B cell (primary cell): ENCODE results near the gene EFNA5. TPM values are rescaled to one million over a fixed set of nuclear protein-coding genes. Genes with fewer than 3 reads are reported as not detected.

Experiments
- ATAC-seq: fragments of 200-7000 bp; cut with Tn5 transposase; one replicate; pipeline ENCODE4 v1.10.0; 2021; ENCODE audit warnings: low read depth, mild to moderate bottlenecking, moderate number of reproducible peaks, moderate library complexity
- CTCF ChIA-PET: fragments of 350-600 bp; sonication (Branson Sonifier 250); formaldehyde crosslinking; loops from one replicate; lab custom pipeline; 2021; ENCODE audit warnings: antibody characterized with exemption, inconsistent platforms; lab: Charles Lee
- POLR2A ChIA-PET: fragments of 350-600 bp; sonication (Branson Sonifier 250); formaldehyde crosslinking; loops from one replicate; lab custom pipeline; 2021; ENCODE audit warnings: antibody characterized with exemption; lab: Charles Lee
- DNase-seq: peaks from one replicate; pipeline ENCODE4 v3.0.0; 2013
- H2AFZ ChIP-seq: 2 replicates; pipeline ENCODE4 v1.6.1; 2012; ENCODE audit warnings: mild to moderate bottlenecking, low read depth, low read length; ENCODE audit not compliant: insufficient read depth, poor library complexity, severe bottlenecking
- H3K27ac ChIP-seq, 2 donors: 1 replicate in 1 of 2; 2 replicates in 1 of 2; pipeline ENCODE4 v1.5.1; 2012 to 2013; ENCODE audit warnings: low read length in 2 of 2, mild to moderate bottlenecking in 2 of 2, moderate library complexity in 1 of 2
- H3K27me3 ChIP-seq, 4 experiments: fragments of 200-600 bp in 1 of 4; sonication (generic) in 1 of 4; replicated peaks in 1 of 4; 1 replicate in 2 of 4; 2 replicates in 2 of 4; pipeline versions ENCODE4 v1.6.1 to v1.7.0; 2013 to 2016; ENCODE audit warnings: low read length in 3 of 4, mild to moderate bottlenecking in 2 of 4, mixed read lengths in 1 of 4, moderate library complexity in 1 of 4; ENCODE audit not compliant: insufficient read depth in 4 of 4, control insufficient read depth in 3 of 4; ENCODE audit errors: control extremely low read depth in 1 of 4
- H3K36me3 ChIP-seq, 2 experiments: replicated peaks in 1 of 2; 1 replicate in 1 of 2; 2 replicates in 1 of 2; pipeline versions ENCODE4 v1.6.1 to v1.7.1; 2013; ENCODE audit warnings: low read length in 1 of 2; ENCODE audit not compliant: insufficient read depth in 2 of 2, control insufficient read depth in 1 of 2; ENCODE audit errors: control extremely low read depth in 1 of 2, extremely low read depth in 1 of 2
- H3K4me1 ChIP-seq, 2 donors: fragments of 200-600 bp in 1 of 2; sonication (generic) in 1 of 2; 1 replicate in 1 of 2; 2 replicates in 1 of 2; pipeline versions ENCODE4 v1.5.1 to v1.6.1; 2013 to 2017; ENCODE audit warnings: low read length in 2 of 2; ENCODE audit not compliant: control insufficient read depth in 2 of 2, insufficient read depth in 2 of 2
- H3K4me2 ChIP-seq: replicated peaks from 2 replicates; pipeline ENCODE3; 2012; ENCODE audit warnings: mild to moderate bottlenecking, low read depth, low read length; ENCODE audit not compliant: poor library complexity, severe bottlenecking
- H3K4me3 ChIP-seq, 5 experiments: fragments of 200-600 bp in 1 of 5; sonication (generic) in 1 of 5; 1 replicate in 3 of 5; 2 replicates in 2 of 5; pipeline versions ENCODE4 v1.5.1 to v1.7.0; 2011 to 2016; ENCODE audit warnings: low read length in 4 of 5, mild to moderate bottlenecking in 4 of 5, low read depth in 2 of 5, control low read depth in 1 of 5, moderate library complexity in 1 of 5; ENCODE audit not compliant: insufficient read depth in 1 of 5; ENCODE audit errors: control extremely low read depth in 1 of 5, extremely low read depth in 1 of 5
- H3K79me2 ChIP-seq: fragments of 200-600 bp; sonication (generic); one replicate; pipeline ENCODE4 v1.6.0; 2016; ENCODE audit warnings: low read length; ENCODE audit not compliant: control insufficient read depth, insufficient read depth
- H3K9ac ChIP-seq: fragments of 200-600 bp; sonication (generic); 2 replicates; pipeline ENCODE4 v1.6.1; 2017; ENCODE audit warnings: mild to moderate bottlenecking, low read length, moderate library complexity
- H3K9me3 ChIP-seq, 3 donors: one replicate each; pipeline versions ENCODE4 v1.6.1 to v1.7.1; 2013; ENCODE audit warnings: low read length in 2 of 3; ENCODE audit not compliant: control insufficient read depth in 2 of 3, insufficient read depth in 1 of 3; ENCODE audit errors: control extremely low read depth in 1 of 3
- H4K20me1 ChIP-seq: 2 replicates; pipeline ENCODE4 v1.6.0; 2012; ENCODE audit warnings: mild to moderate bottlenecking, low read length; ENCODE audit not compliant: insufficient read depth, control insufficient read depth, poor library complexity, severe bottlenecking
- H3K27ac Mint-ChIP-seq: one replicate; pipeline ENCODE4 v1.8.0; 2021; ENCODE audit warnings: mixed read lengths
- H3K27me3 Mint-ChIP-seq: one replicate; pipeline ENCODE4 v1.8.0; 2021; ENCODE audit warnings: mixed read lengths
- H3K4me1 Mint-ChIP-seq: one replicate; pipeline ENCODE4 v1.8.0; 2021; ENCODE audit warnings: mixed read lengths
- H3K4me3 Mint-ChIP-seq: one replicate; pipeline ENCODE4 v1.8.0; 2021; ENCODE audit warnings: mixed read lengths
- H3K9me3 Mint-ChIP-seq: one replicate; pipeline ENCODE4 v1.8.0; 2022; ENCODE audit warnings: mixed read lengths; ENCODE audit not compliant: insufficient read depth
- CTCF ChIP-seq: fragments of 200-600 bp; IDR thresholded peaks from one replicate; pipeline ENCODE4 v1.8.0; 2022; ENCODE audit warnings: antibody characterized with exemption, mild to moderate bottlenecking
- EZH2 ChIP-seq: IDR thresholded peaks from 2 replicates; pipeline ENCODE4 v1.6.1; 2012; ENCODE audit warnings: borderline replicate concordance, low read depth, mild to moderate bottlenecking, moderate library complexity, low read length; ENCODE audit not compliant: insufficient read depth, poor library complexity, severe bottlenecking
- WGBS: methylation state at CpG from one replicate; pipeline ENCODE4 v1.1.5; 2013; ENCODE audit warnings: missing lambda C conversion rate; ENCODE audit not compliant: insufficient coverage; 5-methylcytosine and 5-hydroxymethylcytosine counted together
- intact Hi-C: fragments of 100-400 bp; cut with micrococcal nuclease; formaldehyde crosslinking; loops from one replicate; pipeline ENCODE4 v1.10.0; 2022
- polyA plus RNA-seq: library from polyadenylated mRNA; depleted of rRNA; stranded (reverse); fragments of >200 nt; gene quantifications from 2 replicates; pipeline ENCODE4 v1.2.3, GENCODE V29; 2012
- total RNA-seq, 2 donors: library from RNA; stranded (reverse); fragments of 120-200 nt in 1 of 2; gene quantifications; 1 replicate in 1 of 2; 2 replicates in 1 of 2; pipeline versions ENCODE4 v1.2.3 to v1.2.4, GENCODE V29; 2013 to 2022

Gene EFNA5
- total and polyA plus RNA-seq, 2 donors (not counting 1 experiment from before 2014, with no cell fraction given): not detected

GRCh38 chr5:107574287-107574686, 96.5 kb downstream of the EFNA5 start:
- Histone ChIP-seq H3K36me3 (no peaks in the 10 kb centered on the region), H4K20me1 (no peaks in the 10 kb centered on the region), H3K4me1 (peaks cover 12 to 16% of the 10 kb centered on the region in 2 donors), H2AFZ (no peak overlapping the region), H3K4me3 (no peak overlapping the region), H3K79me2 (no peaks in the 10 kb centered on the region), H3K9me3 (no peaks in the 10 kb centered on the region), H3K27me3 (peaks cover 0 to 12% (median 5%) of the 10 kb centered on the region in 4 experiments), H3K27ac (no peak overlapping the region), H3K4me2 (no peak overlapping the region), H3K9ac (no peak overlapping the region)
- no CpG with 5 or more reads among the region's 1 CpG for WGBS
- no peak for TF ChIP-seq CTCF
- TF ChIP-seq EZH2: no peak
- H3K27me3 Mint-ChIP-seq: peaks cover 17% of the 10 kb centered on the region
- no peak overlapping the region for H3K4me3 Mint-ChIP-seq
- ATAC-seq: no peak
- peaks cover 19% of the 10 kb centered on the region for H3K4me1 Mint-ChIP-seq
- intact Hi-C loops: no loop called here
- H3K27ac Mint-ChIP-seq: no peak overlapping the region
- ChIA-PET POLR2A (no interaction called here), CTCF (interaction anchor here (1.1 to 4.3 kb wide), 3 partner anchors 12 to 21 kb away, joined by 3 to 41 read pairs (median 5); no protein-coding TSS in a partner anchor)
- no peaks in the 10 kb centered on the region for H3K9me3 Mint-ChIP-seq
- no peak for DNase-seq

GRCh38 chr5:107572715-107573368, 97.9 kb downstream of the EFNA5 start:
- Histone ChIP-seq H2AFZ (no peak overlapping the region), H4K20me1 (no peaks in the 10 kb centered on the region), H3K4me3 (no peak overlapping the region), H3K4me1 (peaks cover 12 to 16% of the 10 kb centered on the region in 2 donors), H3K9me3 (no peaks in the 10 kb centered on the region), H3K27me3 (peaks cover 0 to 12% (median 5%) of the 10 kb centered on the region in 4 experiments), H3K27ac (no peak overlapping the region), H3K4me2 (no peak overlapping the region), H3K79me2 (no peaks in the 10 kb centered on the region), H3K36me3 (no peaks in the 10 kb centered on the region), H3K9ac (no peak overlapping the region)
- DNase-seq (no peak), ATAC-seq (no peak)
- no peaks in the 10 kb centered on the region for H3K9me3 Mint-ChIP-seq
- TF ChIP-seq CTCF (no peak), EZH2 (no peak)
- no peak overlapping the region for H3K27ac Mint-ChIP-seq
- peaks cover 19% of the 10 kb centered on the region for H3K4me1 Mint-ChIP-seq
- peaks cover 17% of the 10 kb centered on the region for H3K27me3 Mint-ChIP-seq
- CTCF ChIA-PET: interaction anchor here (0.7 to 4.3 kb wide), 24 partner anchors 9 to 773 kb away, joined by 3 to 41 read pairs (median 4); no protein-coding TSS in a partner anchor
- intact Hi-C loops: no loop called here
- POLR2A ChIA-PET: no interaction called here
- H3K4me3 Mint-ChIP-seq: no peak overlapping the region
- WGBS: no CpG with 5 or more reads among the region's 8 CpGs
